ENCODE data around the gene HRH1. TPM values are rescaled to one million over a fixed set of nuclear protein-coding genes. Genes with fewer than 3 reads are reported as not detected.

Gene HRH1
- total RNA-seq, 4 donors from 2014 or later: 0.75 to 1.2 (median 0.98) TPM

GRCh38 chr3:11300970-11301369 lies 146.7 kb downstream of the HRH1 start:
- H3K27ac ChIP-seq: no peak overlapping the region
- peaks cover 0 to 44% of the 10 kb centered on the region in 2 donors for H3K36me3 ChIP-seq
- no peak for ATAC-seq
- intact Hi-C loops (cut with DNase I; ENCODE audit: low total_unique reads): no loop called here
- no peak for DNase-seq
- in situ Hi-C loops (cut with MboI; ENCODE audit: low sequenced_read_pairs in 4 of 4): no loop called here
- H3K9me3 ChIP-seq: no peaks in the 10 kb centered on the region
- H3K27me3 ChIP-seq: no peaks in the 10 kb centered on the region
- no peak for TF ChIP-seq CTCF (IDR thresholded peaks at IDR 0.05 in 4 of 5, conservative IDR thresholded peaks at IDR 0.05 in 1 of 5)
- H3K4me1 ChIP-seq: peaks cover 5 to 8% of the 10 kb centered on the region in 2 donors
- no peak overlapping the region for H3K4me3 ChIP-seq

GRCh38 chr3:11302444-11302843 lies 148.2 kb downstream of the HRH1 start:
- DNase-seq (no peak), ATAC-seq (no peak)
- H3K27ac ChIP-seq: no peak overlapping the region
- H3K27me3 ChIP-seq: no peaks in the 10 kb centered on the region
- peaks cover 5 to 8% of the 10 kb centered on the region in 2 donors for H3K4me1 ChIP-seq
- no peak for TF ChIP-seq POLR2A (IDR thresholded peaks at IDR 0.05)
- TF ChIP-seq CTCF (IDR thresholded peaks at IDR 0.05 in 4 of 5, conservative IDR thresholded peaks at IDR 0.05 in 1 of 5): no peak
- no peak overlapping the region for H3K4me3 ChIP-seq
- H3K36me3 ChIP-seq: peaks cover 0 to 50% of the 10 kb centered on the region in 2 donors
- no peaks in the 10 kb centered on the region for H3K9me3 ChIP-seq
- in situ Hi-C loops (cut with MboI; ENCODE audit: low sequenced_read_pairs in 4 of 4) (no loop called here), intact Hi-C loops (cut with DNase I; ENCODE audit: low total_unique reads) (no loop called here)

- DNase-seq (no peak), ATAC-seq (no peak)
- TF ChIP-seq POLR2A (IDR thresholded peaks at IDR 0.05): no peak
- TF ChIP-seq CTCF (IDR thresholded peaks at IDR 0.05 in 4 of 5, conservative IDR thresholded peaks at IDR 0.05 in 1 of 5): no peak
- H3K4me3 ChIP-seq: no peak overlapping the region
- peaks cover 0 to 51% of the 10 kb centered on the region in 2 donors for H3K36me3 ChIP-seq
- peaks cover 5 to 8% of the 10 kb centered on the region in 2 donors for H3K4me1 ChIP-seq
- intact Hi-C loops (cut with DNase I; ENCODE audit: low total_unique reads): no loop called here
- H3K27ac ChIP-seq: no peak overlapping the region
- no peaks in the 10 kb centered on the region for H3K27me3 ChIP-seq
- in situ Hi-C loops (cut with MboI; ENCODE audit: low sequenced_read_pairs in 4 of 4): no loop called here
- H3K9me3 ChIP-seq: no peaks in the 10 kb centered on the region
These were observed 149.9 kb downstream of the HRH1 start for GRCh38 chr3:11304175-11304574.

- DNase-seq: no peak
- H3K4me3 ChIP-seq: no peak overlapping the region
- TF ChIP-seq POLR2A (IDR thresholded peaks at IDR 0.05) (no peak), CTCF (IDR thresholded peaks at IDR 0.05 in 4 of 5, conservative IDR thresholded peaks at IDR 0.05 in 1 of 5) (no peak)
- peak; percentile 60 to 81 for ATAC-seq
- no peaks in the 10 kb centered on the region for H3K27me3 ChIP-seq
- intact Hi-C loops (cut with DNase I; ENCODE audit: low total_unique reads): no loop called here
- H3K36me3 ChIP-seq: peaks cover 0 to 50% of the 10 kb centered on the region in 2 donors
- in situ Hi-C loops (cut with MboI; ENCODE audit: low sequenced_read_pairs in 4 of 4): no loop called here
- H3K4me1 ChIP-seq: peaks cover 5 to 8% of the 10 kb centered on the region in 2 donors
- H3K9me3 ChIP-seq: no peaks in the 10 kb centered on the region
- peak overlapping the region; percentile 12 to 50 (median 28) for H3K27ac ChIP-seq
These were observed 151.2 kb downstream of the HRH1 start for GRCh38 chr3:11305509-11305908.
